Vagina (tissue), 2 donors: Measurements from ENCODE around the gene PPM1N.

Source experiments
- POLR2A ChIP-seq, 2 donors: fragments of 450-650 bp; IDR thresholded peaks; one replicate each; pipeline ENCODE4 v1.6.1; 2017; ENCODE audit warnings: antibody characterized with exemption in 2 of 2, mild to moderate bottlenecking in 2 of 2, moderate library complexity in 2 of 2
- POLR2AphosphoS5 ChIP-seq, 2 donors: sonication (generic); formaldehyde crosslinking; IDR thresholded peaks; one replicate each; pipeline ENCODE4 v1.9.0; 2017; ENCODE audit warnings: antibody characterized with exemption in 2 of 2, mild to moderate bottlenecking in 2 of 2, low read depth in 1 of 2; ENCODE audit not compliant: insufficient read depth in 1 of 2
- TF ChIP-seq, protein P1 (sequence below), 3 experiments: fragments of 450-650 bp in 2 of 3; fragments of 200-600 bp in 1 of 3; sonication (generic) in 1 of 3; IDR thresholded peaks; one replicate each; pipeline ENCODE4 v1.5.1; 2017 to 2019; ENCODE audit warnings: antibody characterized with exemption in 3 of 3, mild to moderate bottlenecking in 2 of 3, moderate library complexity in 2 of 3

DNA sequence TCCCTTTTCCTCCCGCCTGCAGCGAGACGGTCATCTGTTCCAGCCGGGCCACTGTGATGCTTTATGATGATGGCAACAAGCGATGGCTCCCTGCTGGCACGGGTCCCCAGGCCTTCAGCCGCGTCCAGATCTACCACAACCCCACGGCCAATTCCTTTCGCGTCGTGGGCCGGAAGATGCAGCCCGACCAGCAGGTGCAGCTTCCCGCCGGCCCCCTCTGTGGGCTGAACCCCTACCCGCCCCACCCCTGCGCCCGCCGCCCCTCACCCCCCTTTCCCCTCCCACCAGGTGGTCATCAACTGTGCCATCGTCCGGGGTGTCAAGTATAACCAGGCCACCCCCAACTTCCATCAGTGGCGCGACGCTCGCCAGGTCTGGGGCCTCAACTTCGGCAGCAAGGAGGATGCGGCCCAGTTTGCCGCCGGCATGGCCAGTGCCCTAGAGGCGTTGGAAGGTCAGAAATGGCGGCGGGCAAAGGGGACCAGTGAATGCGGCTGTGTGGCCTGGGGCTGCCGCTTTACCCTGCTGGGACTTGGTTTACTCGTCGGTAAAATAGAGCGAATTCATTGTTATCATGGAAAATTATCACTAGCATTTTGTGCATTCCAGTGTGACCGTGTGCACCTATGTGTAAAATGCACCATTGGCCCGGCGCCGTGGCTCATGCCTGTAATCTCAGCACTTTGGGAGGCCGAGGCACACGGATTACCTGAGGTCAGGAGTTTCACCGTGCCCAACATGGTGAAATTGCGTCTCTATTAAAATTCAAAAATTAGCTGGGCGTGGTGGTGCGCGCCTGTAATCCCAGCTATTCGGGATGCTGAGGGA, 19.6 kb downstream of the PPM1N start:
- TF ChIP-seq, protein P1, sequence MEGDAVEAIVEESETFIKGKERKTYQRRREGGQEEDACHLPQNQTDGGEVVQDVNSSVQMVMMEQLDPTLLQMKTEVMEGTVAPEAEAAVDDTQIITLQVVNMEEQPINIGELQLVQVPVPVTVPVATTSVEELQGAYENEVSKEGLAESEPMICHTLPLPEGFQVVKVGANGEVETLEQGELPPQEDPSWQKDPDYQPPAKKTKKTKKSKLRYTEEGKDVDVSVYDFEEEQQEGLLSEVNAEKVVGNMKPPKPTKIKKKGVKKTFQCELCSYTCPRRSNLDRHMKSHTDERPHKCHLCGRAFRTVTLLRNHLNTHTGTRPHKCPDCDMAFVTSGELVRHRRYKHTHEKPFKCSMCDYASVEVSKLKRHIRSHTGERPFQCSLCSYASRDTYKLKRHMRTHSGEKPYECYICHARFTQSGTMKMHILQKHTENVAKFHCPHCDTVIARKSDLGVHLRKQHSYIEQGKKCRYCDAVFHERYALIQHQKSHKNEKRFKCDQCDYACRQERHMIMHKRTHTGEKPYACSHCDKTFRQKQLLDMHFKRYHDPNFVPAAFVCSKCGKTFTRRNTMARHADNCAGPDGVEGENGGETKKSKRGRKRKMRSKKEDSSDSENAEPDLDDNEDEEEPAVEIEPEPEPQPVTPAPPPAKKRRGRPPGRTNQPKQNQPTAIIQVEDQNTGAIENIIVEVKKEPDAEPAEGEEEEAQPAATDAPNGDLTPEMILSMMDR (IDR thresholded peaks at IDR 0.05): no peak
- TF ChIP-seq POLR2A (IDR thresholded peaks at IDR 0.05): no peak
- TF ChIP-seq POLR2AphosphoS5 (IDR thresholded peaks at IDR 0.05; ENCODE audit: insufficient read depth in 1 of 2, low read depth in 1 of 2): no peak
